PC-3 (cell line): ENCODE results near the gene TTC39A. TPM values are rescaled to one million over a fixed set of nuclear protein-coding genes. Genes with fewer than 3 reads are reported as not detected.

Experiments
- ATAC-seq: fragments of 200-7000 bp; cut with Tn5 transposase; 2 replicates; pipeline ENCODE4 v1.9.1; 2020; ENCODE audit warnings: mild to moderate bottlenecking, moderate library complexity
- BruUV-seq: library from RNA; stranded (reverse); fragments of 400-500 nt; replicated peaks from 2 replicates; lab custom pipeline; 2021; lab: Mats Ljungman, UMichigan
- CTCF ChIA-PET: fragments of 300-600 bp; sonication (Branson Sonifier 250); formaldehyde crosslinking; loops from one replicate; lab custom pipeline; 2022; ENCODE audit warnings: antibody characterized with exemption; lab: Charles Lee
- POLR2A ChIA-PET: fragments of 300-600 bp; sonication (Branson Sonifier 250); formaldehyde crosslinking; loops from one replicate; lab custom pipeline; 2022; ENCODE audit warnings: antibody characterized with exemption; ENCODE audit not compliant: unreplicated experiment; lab: Charles Lee
- DNase-seq: peaks from one replicate; pipeline ENCODE4 v3.0.0-alpha.2; 2015
- H2AFZ ChIP-seq: fragments of 300-600 bp; sonication (generic); 2 replicates; pipeline ENCODE4 v1.6.0; 2016; ENCODE audit warnings: antibody characterized with exemption, low read length
- H3F3A ChIP-seq: fragments of 300-600 bp; sonication (generic); one replicate; pipeline ENCODE4 v1.6.0; 2017; ENCODE audit warnings: antibody characterized with exemption, low read length, control low read depth, mild to moderate bottlenecking; ENCODE audit not compliant: unreplicated experiment
- H3K27ac ChIP-seq: fragments of 300-600 bp; sonication (generic); 2 replicates; pipeline ENCODE4 v1.5.1; 2016; ENCODE audit warnings: mild to moderate bottlenecking, low read length
- H3K27me3 ChIP-seq: fragments of 300-600 bp; sonication (generic); 2 replicates; pipeline ENCODE4 v1.6.1; 2016; ENCODE audit warnings: low read length, mixed read lengths
- H3K36me3 ChIP-seq: fragments of 300-600 bp; sonication (generic); 2 replicates; pipeline ENCODE4 v1.6.1; 2016; ENCODE audit warnings: low read depth, mixed run types, low read length, mixed read lengths
- H3K4me1 ChIP-seq: fragments of 300-600 bp; sonication (generic); 2 replicates; pipeline ENCODE4 v1.5.1; 2016; ENCODE audit warnings: low read length; ENCODE audit not compliant: insufficient read depth
- H3K4me2 ChIP-seq: fragments of 300-600 bp; sonication (generic); 2 replicates; pipeline ENCODE4 v1.6.0; 2016; ENCODE audit warnings: low read length
- H3K4me3 ChIP-seq: fragments of 300-600 bp; sonication (generic); 2 replicates; pipeline ENCODE4 v1.5.1; 2016; ENCODE audit warnings: mild to moderate bottlenecking, low read length, mixed read lengths
- H3K79me2 ChIP-seq: fragments of 300-600 bp; sonication (generic); 2 replicates; pipeline ENCODE4 v1.6.1; 2017; ENCODE audit warnings: low read length, mixed read lengths
- H3K9ac ChIP-seq: fragments of 300-600 bp; sonication (generic); 2 replicates; pipeline ENCODE4 v1.6.0; 2016; ENCODE audit warnings: mild to moderate bottlenecking, low read length
- H3K9me2 ChIP-seq: fragments of 300-600 bp; sonication (generic); replicated peaks from 2 replicates; pipeline ENCODE4 v1.6.1; 2016; ENCODE audit warnings: mixed run types, low read length, mixed read lengths
- H3K9me3 ChIP-seq: fragments of 300-600 bp; sonication (generic); 2 replicates; pipeline ENCODE4 v1.6.1; 2016; ENCODE audit warnings: low read length, mixed read lengths
- H4K20me1 ChIP-seq: fragments of 300-600 bp; sonication (generic); 2 replicates; pipeline ENCODE4 v1.6.1; 2016; ENCODE audit warnings: low read length, mixed read lengths
- CTCF ChIP-seq: fragments of 300-600 bp; sonication (generic); conservative IDR thresholded peaks from 2 replicates; pipeline ENCODE4 v1.5.1; 2017; ENCODE audit warnings: antibody characterized with exemption, low read depth, mild to moderate bottlenecking, low read length
- EZH2 ChIP-seq: fragments of 300-600 bp; sonication (generic); IDR thresholded peaks from one replicate; pipeline ENCODE4 v1.6.1; 2017; ENCODE audit warnings: antibody characterized with exemption, mild to moderate bottlenecking, low read length; ENCODE audit not compliant: unreplicated experiment
- EZH2phosphoT487 ChIP-seq: fragments of 300-600 bp; sonication (generic); IDR thresholded peaks from 2 replicates; pipeline ENCODE4 v1.6.1; 2018; ENCODE audit warnings: mild to moderate bottlenecking, antibody characterized with exemption, low read length, borderline replicate concordance
- intact Hi-C: fragments of 100-400 bp; cut with micrococcal nuclease; formaldehyde crosslinking; loops from 2 replicates; pipeline ENCODE4 v1.9.0; 2023
- total RNA-seq: library from RNA; depleted of rRNA; stranded (reverse); fragments of >200 nt; gene quantifications from 2 replicates; pipeline ENCODE4 v1.2.3, GENCODE V29; 2014

Gene TTC39A
- total RNA-seq, 1 experiment from 2014 or later: 11.1 TPM

GRCh38 chr1:51266791-51267190, 63.6 kb downstream of the TTC39A start:
- CTCF ChIA-PET: interaction anchor here (0.6 kb wide), 1 partner anchor 31 kb away, joined by 4 read pairs; the partner anchor contains the start of gene RNF11

GRCh38 chr1:51266181-51266580, 64.2 kb downstream of the TTC39A start:
- Histone ChIP-seq H3K4me2 (no peak overlapping the region), H3K4me3 (no peak overlapping the region), H4K20me1 (no peaks in the 10 kb centered on the region), H3K9me2 (no peaks in the 10 kb centered on the region), H3K27me3 (no peaks in the 10 kb centered on the region), H3K27ac (no peak overlapping the region), H3F3A (no peaks in the 10 kb centered on the region), H2AFZ (no peak overlapping the region), H3K4me1 (peaks cover 52% of the 10 kb centered on the region), H3K9me3 (no peaks in the 10 kb centered on the region), H3K36me3 (peaks cover 6% of the 10 kb centered on the region; the same call in 1 of the 2 replicates), H3K79me2 (peaks cover 77% of the 10 kb centered on the region), H3K9ac (no peak overlapping the region)
- no peak for DNase-seq
- ChIA-PET POLR2A (interaction anchor here (0.7 kb wide), 1 partner anchor 465 kb away, joined by 10 read pairs; no protein-coding TSS in a partner anchor), CTCF (no interaction called here)
- no TSS peak for BruUV-seq
- ATAC-seq: no peak
- intact Hi-C loops: no loop called here
- no peak for TF ChIP-seq EZH2

More at GRCh38 chr1:51266791-51267190, 63.6 kb downstream of the TTC39A start:
- no peaks in the 10 kb centered on the region for H3K27me3 ChIP-seq
- H3F3A ChIP-seq: no peaks in the 10 kb centered on the region
- H2AFZ ChIP-seq: no peak overlapping the region
- H3K9me3 ChIP-seq: no peaks in the 10 kb centered on the region
- ATAC-seq (no peak), DNase-seq (no peak)
- BruUV-seq: no TSS peak
- no peak overlapping the region for H3K27ac ChIP-seq
- peaks cover 72% of the 10 kb centered on the region for H3K79me2 ChIP-seq
- H3K36me3 ChIP-seq: peaks cover 11% of the 10 kb centered on the region; the same call in 1 of the 2 replicates
- intact Hi-C loops: no loop called here
- no peaks in the 10 kb centered on the region for H3K9me2 ChIP-seq
- H3K4me2 ChIP-seq: no peak overlapping the region
- POLR2A ChIA-PET: no interaction called here
- no peak overlapping the region for H3K9ac ChIP-seq
- TF ChIP-seq CTCF (no peak), EZH2 (no peak)
- no peaks in the 10 kb centered on the region for H4K20me1 ChIP-seq
- no peak overlapping the region for H3K4me3 ChIP-seq
- H3K4me1 ChIP-seq: peaks cover 47% of the 10 kb centered on the region

GRCh38 chr1:51265618-51266017, 64.7 kb downstream of the TTC39A start:
- intact Hi-C loops: no loop called here
- no peak overlapping the region for H3K4me3 ChIP-seq
- H3K79me2 ChIP-seq: peaks cover 82% of the 10 kb centered on the region
- no peak overlapping the region for H3K9ac ChIP-seq
- ChIA-PET POLR2A (interaction anchor here (0.7 kb wide), 1 partner anchor 466 kb away, joined by 10 read pairs; no protein-coding TSS in a partner anchor), CTCF (no interaction called here)
- no TSS peak for BruUV-seq
- no peaks in the 10 kb centered on the region for H3F3A ChIP-seq
- no peak overlapping the region for H2AFZ ChIP-seq
- H3K27ac ChIP-seq: no peak overlapping the region
- no peaks in the 10 kb centered on the region for H3K9me3 ChIP-seq
- H3K9me2 ChIP-seq: no peaks in the 10 kb centered on the region
- TF ChIP-seq EZH2 (no peak), EZH2phosphoT487 (no peak), CTCF (no peak)
- ATAC-seq (no peak), DNase-seq (no peak)
- peaks cover 57% of the 10 kb centered on the region for H3K4me1 ChIP-seq
- H4K20me1 ChIP-seq: no peaks in the 10 kb centered on the region
- H3K36me3 ChIP-seq: peaks cover 3% of the 10 kb centered on the region; the same call in 1 of the 2 replicates
- no peak overlapping the region for H3K4me2 ChIP-seq
- H3K27me3 ChIP-seq: no peaks in the 10 kb centered on the region
